Measurements from ENCODE around the gene C1QTNF9B.
"Not testable (repeated sequence)": the region's sequence is repeated elsewhere in the genome, so short reads cannot be mapped to it uniquely, and the experiment has no call there.

The C1QTNF9B gene

DNA sequence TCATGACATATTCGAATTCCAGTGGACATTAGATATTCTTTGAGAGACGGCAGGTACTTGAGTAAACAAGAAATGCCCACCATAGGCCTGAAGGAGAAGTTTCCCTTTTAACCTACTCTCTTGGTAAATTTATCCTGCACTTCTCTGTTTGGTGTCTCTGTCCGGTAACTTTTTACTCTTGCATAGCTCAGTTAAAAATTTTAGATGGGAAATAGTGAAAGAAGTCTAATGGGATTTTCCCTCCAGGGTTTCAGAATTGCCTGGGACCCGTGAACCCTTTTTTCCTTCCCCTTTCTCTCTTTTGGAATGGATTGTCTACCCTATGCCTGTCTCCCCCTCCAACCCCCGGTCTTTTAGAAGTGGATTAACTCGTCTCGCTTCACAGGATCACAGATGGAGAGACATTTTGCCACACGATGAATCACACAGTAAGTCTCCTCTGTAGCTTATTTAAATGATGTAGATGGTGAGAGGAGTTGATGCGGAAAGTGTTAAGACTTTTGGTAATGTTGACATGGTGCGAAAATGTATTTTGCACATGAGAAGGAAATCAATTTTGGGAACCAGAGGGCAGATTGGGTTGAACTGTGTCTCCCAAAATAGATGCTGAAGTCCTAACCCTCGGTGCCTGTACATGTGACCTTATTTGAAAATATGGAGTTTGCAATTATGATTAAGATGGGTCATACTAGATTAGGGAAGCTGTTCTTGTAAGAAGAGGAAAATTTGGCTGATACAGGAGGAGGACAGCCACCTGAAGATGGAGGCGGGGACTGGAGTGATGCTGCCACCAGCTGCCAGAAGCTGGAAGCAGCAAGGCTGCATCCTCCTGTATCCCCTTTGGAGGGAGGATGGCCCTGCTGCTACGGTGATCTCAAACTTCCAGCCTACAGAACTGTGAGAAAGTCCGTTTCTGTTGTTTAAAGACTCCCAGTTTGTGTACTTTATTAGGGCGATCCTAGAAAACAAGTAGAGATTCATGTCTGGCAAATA is 7.4 kb downstream of the C1QTNF9B start:
- no peak overlapping the region for H3K27ac ChIP-seq (ENCODE audit: low read depth, low read length)
- H3K27me3 ChIP-seq (ENCODE audit: control insufficient read depth in 1 of 2, insufficient read depth in 2 of 2, low read length in 2 of 2), result no peaks in the 10 kb centered on the region
- H3K4me1 ChIP-seq (ENCODE audit: insufficient read depth, low read length), result peaks cover 14% of the 10 kb centered on the region
- peaks cover under 1% of the 10 kb centered on the region for H3K36me3 ChIP-seq (ENCODE audit: insufficient read depth, low read length)
- H3K4me3 ChIP-seq (ENCODE audit: low read depth in 1 of 2, low read length in 2 of 2), result peak overlapping the region; percentile 92 to 93
- H3K9ac ChIP-seq (ENCODE audit: low read length), result no peak overlapping the region
- H3K9me3 ChIP-seq (ENCODE audit: low read length), result no peaks in the 10 kb centered on the region

DNA sequence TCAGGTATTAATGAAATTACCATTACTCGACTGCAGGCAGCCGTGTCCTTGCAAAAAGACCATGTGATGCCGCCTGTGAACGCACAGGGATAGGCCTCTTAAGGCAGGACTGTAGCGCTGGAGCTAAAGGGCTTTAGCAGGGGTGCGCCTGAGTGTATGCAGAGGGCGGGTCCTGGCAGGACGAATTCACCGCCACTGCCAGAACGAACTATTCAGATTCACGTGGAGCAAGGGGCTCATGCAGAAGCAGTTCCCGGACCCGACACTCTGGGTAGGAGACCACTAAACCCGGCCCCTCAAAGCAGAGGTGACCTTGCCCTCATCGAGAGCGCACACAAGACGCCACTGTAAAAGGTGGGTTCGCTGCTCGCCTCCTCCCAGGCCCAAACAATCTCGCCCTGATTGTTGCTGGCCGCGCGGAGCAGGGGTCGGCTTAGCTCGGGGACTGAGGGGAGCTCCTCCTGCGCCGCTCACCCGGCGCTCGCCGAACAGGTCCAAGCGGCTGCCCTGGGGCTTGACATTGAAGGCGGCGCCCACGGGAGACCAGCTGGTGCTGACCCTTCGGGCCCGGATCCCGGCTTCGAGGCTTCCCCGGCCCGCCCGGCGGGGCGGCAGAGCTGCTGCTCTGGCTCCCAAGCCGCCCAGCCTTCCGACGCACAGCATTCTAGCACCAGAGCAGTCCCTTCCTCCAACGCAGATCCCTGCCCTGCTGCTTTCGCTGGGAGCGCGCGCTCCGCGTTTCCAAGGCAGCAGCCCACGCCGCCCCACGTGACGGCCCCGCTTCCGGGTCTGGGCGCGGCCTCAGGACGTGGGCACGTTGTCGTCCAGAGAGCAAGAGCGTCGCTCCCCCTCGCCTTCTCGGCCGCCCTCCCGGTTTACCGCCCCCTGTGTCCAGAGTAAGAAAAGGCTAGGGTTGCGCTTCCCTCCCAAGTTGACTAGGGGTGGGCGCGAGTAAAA is 8.4 kb downstream of the C1QTNF9B start, which contains the start of gene MIPEP:
Gene MIPEP, minus strand, starts transcription at position 743 of the 957 bp plus-strand sequence. Its CDS starts 80 bp downstream, at position 663.
- Histone ChIP-seq H3K9ac (ENCODE audit: low read length) (peak within 1 kb of the TSS; percentile 68), H3K36me3 (ENCODE audit: insufficient read depth, low read length) (peaks cover 5% of the 10 kb centered on the region), H3K4me3 (ENCODE audit: low read depth in 1 of 2, low read length in 2 of 2) (peak within 1 kb of the TSS; percentile 92 to 93), H3K4me1 (ENCODE audit: insufficient read depth, low read length) (peaks cover 14% of the 10 kb centered on the region), H3K27me3 (ENCODE audit: control insufficient read depth in 1 of 2, insufficient read depth in 2 of 2, low read length in 2 of 2) (no peaks in the 10 kb centered on the region), H3K27ac (ENCODE audit: low read depth, low read length) (peak within 1 kb of the TSS; percentile 95), H3K9me3 (ENCODE audit: low read length) (no peaks in the 10 kb centered on the region)

DNA sequence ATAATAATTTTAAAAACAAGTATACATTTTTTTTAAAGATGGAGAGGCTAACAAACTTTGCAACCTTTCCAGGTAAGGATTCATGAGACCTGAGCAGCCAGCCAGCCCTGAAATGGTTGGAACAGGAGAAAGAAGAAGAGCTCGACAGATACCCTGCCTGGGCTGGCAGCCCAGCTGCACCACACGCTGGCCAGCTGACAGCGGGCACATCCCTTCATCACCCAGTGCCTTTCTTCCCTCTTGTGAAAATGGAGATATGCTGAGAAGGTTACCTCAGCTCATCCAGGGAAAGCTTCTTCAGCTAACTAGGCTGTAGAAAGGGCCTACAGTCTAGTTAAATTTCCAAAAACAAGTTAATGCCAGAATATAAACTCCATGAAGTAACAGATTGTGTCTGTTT is 12.9 kb downstream of the C1QTNF9B start:
- not testable (repeated sequence) for H3K9ac ChIP-seq (ENCODE audit: low read length); H3K4me1 ChIP-seq (ENCODE audit: insufficient read depth, low read length); H3K9me3 ChIP-seq (ENCODE audit: low read length); H3K27me3 ChIP-seq (ENCODE audit: control insufficient read depth in 1 of 2, insufficient read depth in 2 of 2, low read length in 2 of 2); H3K4me3 ChIP-seq (ENCODE audit: low read depth in 1 of 2, low read length in 2 of 2); H3K27ac ChIP-seq (ENCODE audit: low read depth, low read length)
- H3K36me3 ChIP-seq (ENCODE audit: insufficient read depth, low read length), result peaks cover 16% of the 10 kb centered on the region

DNA sequence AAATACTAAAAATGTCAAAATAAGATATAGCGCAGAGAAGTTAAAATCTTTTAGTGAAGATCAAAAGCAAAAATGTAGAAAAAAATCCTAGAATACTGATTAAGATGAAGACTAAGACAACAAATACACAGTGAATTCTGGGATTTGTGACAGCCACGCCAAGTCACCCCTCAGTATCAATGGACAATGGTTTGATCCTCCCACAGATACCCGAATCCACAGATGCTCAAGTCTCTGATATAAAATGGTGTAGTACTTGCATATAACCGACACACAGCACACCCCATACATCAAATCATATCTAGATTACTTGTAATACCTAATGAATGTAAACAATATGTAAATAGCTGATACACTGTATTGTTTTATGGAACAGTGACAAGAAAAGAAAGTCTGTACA is 14.0 kb downstream of the C1QTNF9B start:
- no peaks in the 10 kb centered on the region for H3K9me3 ChIP-seq (ENCODE audit: low read length)
- peaks cover 6% of the 10 kb centered on the region for H3K4me1 ChIP-seq (ENCODE audit: insufficient read depth, low read length)
- H3K27me3 ChIP-seq (ENCODE audit: control insufficient read depth in 1 of 2, insufficient read depth in 2 of 2, low read length in 2 of 2), result no peaks in the 10 kb centered on the region
- H3K4me3 ChIP-seq (ENCODE audit: low read depth in 1 of 2, low read length in 2 of 2), result no peak overlapping the region
- H3K9ac ChIP-seq (ENCODE audit: low read length), result no peak overlapping the region
- peaks cover 17% of the 10 kb centered on the region for H3K36me3 ChIP-seq (ENCODE audit: insufficient read depth, low read length)
- H3K27ac ChIP-seq (ENCODE audit: low read depth, low read length), result no peak overlapping the region

DNA sequence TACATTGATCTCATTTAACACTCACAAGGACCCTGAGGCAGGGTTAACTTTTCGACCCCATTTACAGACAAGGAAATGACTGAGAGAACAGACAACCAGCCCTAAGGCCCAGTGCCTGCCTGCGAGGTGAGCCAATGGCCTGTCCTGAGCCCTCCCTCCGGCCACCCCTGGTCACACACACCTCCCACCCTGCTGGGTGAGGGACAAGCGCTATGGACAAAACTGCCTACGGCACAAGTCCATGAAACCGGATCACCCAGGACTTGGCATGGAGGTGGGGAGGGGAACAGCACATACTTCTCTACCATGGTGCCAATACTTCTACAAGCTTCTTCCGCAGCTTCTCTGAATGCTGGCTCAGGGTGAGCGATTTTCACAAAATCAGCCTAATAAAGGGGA is 15.9 kb downstream of the C1QTNF9B start:
- H3K36me3 ChIP-seq (ENCODE audit: insufficient read depth, low read length), result peaks cover 17% of the 10 kb centered on the region
- H3K27ac ChIP-seq (ENCODE audit: low read depth, low read length); H3K27me3 ChIP-seq (ENCODE audit: control insufficient read depth in 1 of 2, insufficient read depth in 2 of 2, low read length in 2 of 2); H3K4me3 ChIP-seq (ENCODE audit: low read depth in 1 of 2, low read length in 2 of 2); H3K9me3 ChIP-seq (ENCODE audit: low read length); H3K4me1 ChIP-seq (ENCODE audit: insufficient read depth, low read length); H3K9ac ChIP-seq (ENCODE audit: low read length): not testable (repeated sequence)

DNA sequence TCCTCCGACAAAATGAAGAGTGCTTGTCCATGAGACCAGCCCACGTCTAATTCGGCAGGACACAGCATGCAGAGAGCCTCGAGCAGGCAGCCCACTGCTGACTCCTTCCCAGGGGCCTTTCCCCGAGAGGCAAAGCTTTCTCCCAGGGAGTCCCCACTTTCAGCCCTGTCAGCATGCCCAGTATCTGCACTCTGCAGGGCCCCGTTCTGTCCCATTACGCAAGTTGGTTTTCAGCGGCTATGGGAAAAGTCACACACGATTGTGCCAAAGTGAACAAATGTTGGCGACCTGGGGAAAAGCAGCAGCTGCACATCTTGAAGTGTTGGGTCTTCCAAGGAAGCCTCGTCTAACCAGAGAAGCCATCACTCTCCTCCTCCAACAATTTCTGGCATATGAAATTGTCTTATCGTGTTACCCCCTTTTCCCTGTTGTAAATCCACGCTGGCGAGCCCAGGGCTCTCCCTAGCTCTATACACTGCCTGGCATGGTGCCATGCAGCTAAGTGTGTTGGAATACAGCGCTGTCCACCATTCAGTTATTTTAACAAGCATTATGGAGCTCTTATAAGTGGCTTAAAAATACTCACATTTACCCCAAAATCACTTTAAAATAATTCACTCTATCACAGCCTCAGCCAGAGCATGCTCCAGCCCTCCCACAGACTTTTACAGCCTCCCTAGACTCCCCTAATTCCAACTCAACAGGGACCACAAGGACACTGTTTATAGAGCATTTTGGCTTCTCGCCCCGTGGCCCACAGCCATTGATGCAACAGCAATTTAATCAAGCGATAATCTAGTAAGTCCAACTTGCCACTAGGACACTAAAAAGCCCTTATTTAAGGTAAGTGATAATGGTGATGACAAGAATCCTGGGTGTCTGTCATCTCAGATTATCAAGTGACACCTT is 16.6 kb downstream of the C1QTNF9B start:
- not testable (repeated sequence) for H3K4me3 ChIP-seq (ENCODE audit: low read depth in 1 of 2, low read length in 2 of 2); H3K9me3 ChIP-seq (ENCODE audit: low read length); H3K27ac ChIP-seq (ENCODE audit: low read depth, low read length); H3K27me3 ChIP-seq (ENCODE audit: control insufficient read depth in 1 of 2, insufficient read depth in 2 of 2, low read length in 2 of 2); H3K4me1 ChIP-seq (ENCODE audit: insufficient read depth, low read length); H3K9ac ChIP-seq (ENCODE audit: low read length)
- peaks cover 17% of the 10 kb centered on the region for H3K36me3 ChIP-seq (ENCODE audit: insufficient read depth, low read length)

DNA sequence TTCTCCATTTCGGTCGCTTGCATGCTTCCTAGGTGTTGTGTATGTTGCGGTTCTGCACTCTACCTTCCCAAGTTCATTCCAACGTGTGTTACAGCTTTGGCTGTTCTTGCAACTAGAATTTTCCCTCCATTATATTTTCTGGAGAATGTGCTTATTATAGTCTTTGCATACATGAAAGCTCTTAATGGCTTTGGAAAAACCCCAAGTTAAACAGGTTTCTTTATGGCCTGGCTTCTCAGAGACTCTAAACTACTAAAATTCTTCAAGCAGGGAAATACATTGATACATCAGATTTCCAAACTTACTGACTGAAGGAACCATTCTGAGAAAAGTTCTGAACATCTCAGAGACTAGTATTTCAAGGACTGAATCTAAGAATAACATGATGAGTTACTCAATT is 20.0 kb downstream of the C1QTNF9B start:
- Histone ChIP-seq H3K4me3 (ENCODE audit: low read depth in 1 of 2, low read length in 2 of 2) (no peak overlapping the region), H3K27me3 (ENCODE audit: control insufficient read depth in 1 of 2, insufficient read depth in 2 of 2, low read length in 2 of 2) (no peaks in the 10 kb centered on the region), H3K9ac (ENCODE audit: low read length) (no peak overlapping the region), H3K36me3 (ENCODE audit: insufficient read depth, low read length) (peaks cover 12% of the 10 kb centered on the region), H3K4me1 (ENCODE audit: insufficient read depth, low read length) (no peaks in the 10 kb centered on the region), H3K9me3 (ENCODE audit: low read length) (no peaks in the 10 kb centered on the region), H3K27ac (ENCODE audit: low read depth, low read length) (no peak overlapping the region)

DNA sequence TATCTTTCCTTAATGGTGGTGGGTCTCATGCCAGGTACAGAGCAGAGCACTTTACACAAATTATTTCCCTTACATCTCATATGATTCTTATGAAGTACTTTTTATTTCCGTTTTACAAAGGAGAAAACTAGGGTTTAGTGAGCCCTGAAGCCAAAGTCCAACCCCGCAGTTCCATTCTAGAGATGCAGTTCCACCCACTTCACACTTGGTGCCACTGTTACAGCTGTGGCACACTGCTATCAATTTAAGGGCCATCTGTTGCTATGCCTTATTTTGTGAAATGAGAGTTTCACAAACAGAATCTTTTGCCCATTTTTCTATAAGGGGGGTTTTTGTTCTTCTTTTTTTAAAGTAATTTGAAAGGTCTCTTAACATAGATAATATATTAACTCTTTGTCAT is 21.0 kb downstream of the C1QTNF9B start:
- no peak overlapping the region for H3K9ac ChIP-seq (ENCODE audit: low read length)
- no peaks in the 10 kb centered on the region for H3K27me3 ChIP-seq (ENCODE audit: control insufficient read depth in 1 of 2, insufficient read depth in 2 of 2, low read length in 2 of 2)
- no peaks in the 10 kb centered on the region for H3K4me1 ChIP-seq (ENCODE audit: insufficient read depth, low read length)
- no peaks in the 10 kb centered on the region for H3K9me3 ChIP-seq (ENCODE audit: low read length)
- H3K27ac ChIP-seq (ENCODE audit: low read depth, low read length), result no peak overlapping the region
- H3K4me3 ChIP-seq (ENCODE audit: low read depth in 1 of 2, low read length in 2 of 2), result no peak overlapping the region
- peaks cover 8% of the 10 kb centered on the region for H3K36me3 ChIP-seq (ENCODE audit: insufficient read depth, low read length)

DNA sequence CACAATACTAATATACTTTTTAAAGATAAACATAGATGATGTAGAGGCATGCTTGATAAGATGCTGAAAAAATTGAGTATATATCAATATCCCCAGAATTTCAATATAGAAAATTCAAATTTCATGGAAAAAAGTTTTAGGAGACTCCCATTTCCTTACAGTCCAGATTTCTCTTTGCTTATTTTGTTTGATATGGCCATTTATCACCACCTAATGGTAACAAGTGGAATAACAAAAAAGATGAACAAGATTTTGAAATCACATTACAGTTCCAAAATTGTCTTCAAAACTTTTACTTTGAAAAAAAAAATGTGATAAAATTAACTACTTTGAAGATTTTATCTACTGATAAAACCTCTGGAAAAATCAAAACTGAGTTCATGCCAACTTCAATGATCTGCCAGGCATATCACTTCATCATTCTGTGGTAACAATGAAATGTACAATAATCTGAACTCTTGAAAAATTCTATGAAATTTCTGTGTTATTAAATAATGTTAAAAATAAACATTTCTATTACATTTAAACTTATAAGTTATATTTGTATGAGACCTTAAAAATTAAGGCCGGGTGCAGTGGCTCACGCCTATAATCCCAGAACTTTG is 25.6 kb downstream of the C1QTNF9B start:
- H3K9ac ChIP-seq (ENCODE audit: low read length), result no peak overlapping the region
- no peaks in the 10 kb centered on the region for H3K36me3 ChIP-seq (ENCODE audit: insufficient read depth, low read length)
- H3K4me3 ChIP-seq (ENCODE audit: low read depth in 1 of 2, low read length in 2 of 2), result no peak overlapping the region
- no peaks in the 10 kb centered on the region for H3K4me1 ChIP-seq (ENCODE audit: insufficient read depth, low read length)
- no peaks in the 10 kb centered on the region for H3K9me3 ChIP-seq (ENCODE audit: low read length)
- no peak overlapping the region for H3K27ac ChIP-seq (ENCODE audit: low read depth, low read length)
- H3K27me3 ChIP-seq (ENCODE audit: control insufficient read depth in 1 of 2, insufficient read depth in 2 of 2, low read length in 2 of 2), result no peaks in the 10 kb centered on the region

DNA sequence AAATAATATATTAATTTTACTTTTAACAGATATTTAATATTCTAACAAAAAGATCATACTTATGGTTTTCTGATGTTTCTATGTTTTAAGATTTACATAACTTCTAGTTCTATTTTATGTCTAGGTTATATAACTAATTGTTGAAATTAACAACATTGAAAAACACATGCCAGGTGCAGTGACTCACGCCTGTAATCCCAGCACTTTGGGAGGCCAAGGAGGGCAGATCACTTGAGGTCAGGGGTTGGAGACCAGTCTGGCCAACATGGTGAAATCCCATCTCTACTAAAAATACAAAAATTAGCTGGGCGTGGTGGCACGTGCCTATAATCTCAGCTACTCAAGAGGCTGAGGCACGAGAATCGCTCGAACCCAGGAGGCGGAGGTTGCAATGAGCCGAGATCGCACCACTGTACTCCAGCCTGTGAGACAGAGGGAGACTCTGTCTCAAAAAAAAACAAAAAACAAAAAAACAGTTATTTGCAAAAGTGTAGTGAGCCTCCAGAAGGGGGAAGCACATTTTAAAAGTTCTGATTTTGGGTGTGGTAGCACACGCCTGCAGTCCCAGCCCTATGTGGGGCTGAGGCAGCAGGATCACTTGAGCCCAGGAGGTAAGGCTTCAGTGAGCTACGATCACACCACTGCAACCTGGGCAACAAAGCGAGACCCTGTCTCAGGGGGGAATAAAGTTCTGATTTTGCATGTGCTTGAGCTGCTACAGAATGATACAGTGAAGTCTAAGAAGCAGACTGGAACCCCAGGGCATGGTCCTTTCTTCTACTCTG is 26.8 kb downstream of the C1QTNF9B start:
- H3K9ac ChIP-seq (ENCODE audit: low read length), result no peak overlapping the region
- no peak overlapping the region for H3K4me3 ChIP-seq (ENCODE audit: low read depth in 1 of 2, low read length in 2 of 2)
- no peaks in the 10 kb centered on the region for H3K4me1 ChIP-seq (ENCODE audit: insufficient read depth, low read length)
- H3K27ac ChIP-seq (ENCODE audit: low read depth, low read length), result no peak overlapping the region
- no peaks in the 10 kb centered on the region for H3K9me3 ChIP-seq (ENCODE audit: low read length)
- no peaks in the 10 kb centered on the region for H3K27me3 ChIP-seq (ENCODE audit: control insufficient read depth in 1 of 2, insufficient read depth in 2 of 2, low read length in 2 of 2)
- H3K36me3 ChIP-seq (ENCODE audit: insufficient read depth, low read length), result no peaks in the 10 kb centered on the region
